Liver (tissue), 9 donors: ENCODE data around the gene MYO5A. TPM values are rescaled to one million over a fixed set of nuclear protein-coding genes. Genes with fewer than 3 reads are reported as not detected.
"Not testable (repeated sequence)": the region's sequence is repeated elsewhere in the genome, so short reads cannot be mapped to it uniquely, and the experiment has no call there.

ENCODE experiments used
- DNase-seq: peaks from one replicate; pipeline ENCODE4 v3.0.0-alpha.2; 2017; ENCODE audit warnings: low spot score
- H3K27ac ChIP-seq, 2 donors: one replicate each; pipeline ENCODE4 v1.7.0; 2013; ENCODE audit warnings: inconsistent platforms in 2 of 2, low read length in 2 of 2, control low read depth in 1 of 2, low read depth in 1 of 2, mild to moderate bottlenecking in 1 of 2
- H3K27me3 ChIP-seq, 4 donors: one replicate each; pipeline versions ENCODE4 v1.6.1 to v1.7.0; 2013; ENCODE audit warnings: low read length in 3 of 4, inconsistent platforms in 1 of 4, mild to moderate bottlenecking in 1 of 4, moderate library complexity in 1 of 4; ENCODE audit not compliant: control insufficient read depth in 4 of 4, insufficient read depth in 4 of 4
- H3K36me3 ChIP-seq, 4 donors: one replicate each; pipeline versions ENCODE4 v1.6.1 to v1.7.0; 2013; ENCODE audit warnings: low read length in 3 of 4, mild to moderate bottlenecking in 3 of 4, low read depth in 1 of 4, moderate library complexity in 1 of 4; ENCODE audit not compliant: control insufficient read depth in 4 of 4, insufficient read depth in 3 of 4
- H3K4me1 ChIP-seq, 4 donors: one replicate each; pipeline versions ENCODE4 v1.6.1 to v1.7.0; 2013; ENCODE audit warnings: low read length in 3 of 4, mild to moderate bottlenecking in 3 of 4, moderate library complexity in 1 of 4; ENCODE audit not compliant: control insufficient read depth in 4 of 4, insufficient read depth in 4 of 4
- H3K4me3 ChIP-seq, 3 donors: one replicate each; pipeline versions ENCODE4 v1.6.1 to v1.7.0; 2013; ENCODE audit warnings: low read length in 3 of 3, control low read depth in 1 of 3, low read depth in 1 of 3, mild to moderate bottlenecking in 1 of 3
- H3K9ac ChIP-seq, 2 donors: one replicate each; pipeline ENCODE4 v1.7.0; 2013; ENCODE audit warnings: low read length in 2 of 2, mild to moderate bottlenecking in 2 of 2, moderate library complexity in 2 of 2, control low read depth in 1 of 2, low read depth in 1 of 2
- H3K9me3 ChIP-seq, 4 donors: one replicate each; pipeline versions ENCODE4 v1.6.1 to v1.7.0; 2013; ENCODE audit warnings: low read length in 3 of 4; ENCODE audit not compliant: control insufficient read depth in 4 of 4
- ATF3 ChIP-seq: IDR thresholded peaks from 2 replicates; pipeline ENCODE4 v1.6.1; 2016; ENCODE audit warnings: antibody characterized with exemption
- CTCF ChIP-seq: fragments of 150-350 bp; IDR thresholded peaks from 2 replicates; pipeline ENCODE4 v1.5.1; 2017; ENCODE audit warnings: improper control_type of control experiment, low read depth, low read length; ENCODE audit not compliant: missing input control
- EGR1 ChIP-seq, 2 donors: IDR thresholded peaks; 2 replicates each; pipeline ENCODE4 v1.6.1; 2016 to 2018; ENCODE audit warnings: antibody characterized with exemption in 2 of 2, low read depth in 2 of 2
- FOXA1 ChIP-seq: IDR thresholded peaks from 2 replicates; pipeline ENCODE4 v1.6.1; 2016; ENCODE audit warnings: antibody characterized with exemption
- FOXA2 ChIP-seq: IDR thresholded peaks from 2 replicates; pipeline ENCODE4 v1.6.1; 2016; ENCODE audit warnings: antibody characterized with exemption
- HNF4A ChIP-seq, 2 donors: conservative IDR thresholded peaks; 2 replicates each; pipeline ENCODE4 v1.6.1; 2016; ENCODE audit warnings: antibody characterized with exemption in 2 of 2, mild to moderate bottlenecking in 2 of 2
- HNF4G ChIP-seq: IDR thresholded peaks from 2 replicates; pipeline ENCODE4 v1.6.1; 2016; ENCODE audit warnings: antibody characterized with exemption
- NR2F2 ChIP-seq: IDR thresholded peaks from 2 replicates; pipeline ENCODE4 v1.6.1; 2016; ENCODE audit warnings: antibody characterized with exemption
- RAD21 ChIP-seq, 2 donors: IDR thresholded peaks; 2 replicates each; pipeline ENCODE4 v1.6.1; 2016; ENCODE audit warnings: antibody characterized with exemption in 2 of 2, mild to moderate bottlenecking in 2 of 2
- REST ChIP-seq: IDR thresholded peaks from 2 replicates; pipeline ENCODE4 v1.6.1; 2016; ENCODE audit warnings: antibody characterized with exemption, mild to moderate bottlenecking
- RXRA ChIP-seq, 2 donors: IDR thresholded peaks; 2 replicates each; pipeline ENCODE4 v1.6.1; 2017 to 2018; ENCODE audit warnings: antibody characterized with exemption in 2 of 2, mild to moderate bottlenecking in 1 of 2
- SP1 ChIP-seq: IDR thresholded peaks from 2 replicates; pipeline ENCODE4 v1.6.1; 2018; ENCODE audit warnings: antibody characterized with exemption, mild to moderate bottlenecking
- TAF1 ChIP-seq: conservative IDR thresholded peaks from 2 replicates; pipeline ENCODE4 v1.6.1; 2016; ENCODE audit warnings: antibody characterized with exemption, mild to moderate bottlenecking
- YY1 ChIP-seq: IDR thresholded peaks from 2 replicates; pipeline ENCODE4 v1.6.1; 2016; ENCODE audit warnings: antibody characterized with exemption, mild to moderate bottlenecking
- ZBTB33 ChIP-seq: IDR thresholded peaks from 2 replicates; pipeline ENCODE4 v1.6.1; 2016; ENCODE audit warnings: antibody characterized with exemption
- WGBS: extraction: QIAGEN DNeasy Blood & Tissue Kit; methylation state at CpG from one replicate; pipeline ENCODE4 v1.1.7; 2013; 5-methylcytosine and 5-hydroxymethylcytosine counted together
- polyA plus RNA-seq, 2 donors: library from polyadenylated mRNA; stranded (reverse) in 1 of 2; unstranded in 1 of 2; fragments of 200-250 nt in 1 of 2; fragments of >200 nt in 1 of 2; fragmentation: Nextera tagmentation in 1 of 2; extraction: Ambion mirVana in 1 of 2; gene quantifications; one replicate each; pipeline versions ENCODE4 v1.2.1 to v1.2.3, GENCODE V29; 2013 to 2015
- total RNA-seq, 2 donors: library from RNA; depleted of rRNA; stranded (reverse); fragments of >200 nt; gene quantifications; one replicate each; pipeline ENCODE4 v1.2.3, GENCODE V29; 2014
- donor health status: healthy.
- donor health status: healthy.
- donor health status: healthy.
- donor health status: healthy.
- donor health status: healthy.

Gene MYO5A
- total and polyA plus RNA-seq, 4 donors: 1.0 to 7.1 (median 3.0) TPM

- TF ChIP-seq TAF1: no peak
- TF ChIP-seq YY1: no peak
- no peak for TF ChIP-seq EGR1 (IDR thresholded peaks at IDR 0.05; ENCODE audit: low read depth in 2 of 2)
- TF ChIP-seq RAD21 (IDR thresholded peaks at IDR 0.05): no peak
- no peak for TF ChIP-seq SP1
- TF ChIP-seq RXRA (IDR thresholded peaks at IDR 0.05): no peak
- TF ChIP-seq HNF4G: no peak
- no peak for TF ChIP-seq NR2F2
- no peak for TF ChIP-seq ATF3
- TF ChIP-seq REST: no peak
- TF ChIP-seq FOXA2: no peak
- no peak for TF ChIP-seq ZBTB33
- TF ChIP-seq CTCF: no peak
- TF ChIP-seq FOXA1: no peak
- TF ChIP-seq HNF4A (conservative IDR thresholded peaks at IDR 0.05): no peak
- Histone ChIP-seq H3K27ac (no peak overlapping the region), H3K36me3 (no peaks in the 10 kb centered on the region), H3K4me3 (no peak overlapping the region), H3K4me1 (no peaks in the 10 kb centered on the region), H3K9me3 (no peaks in the 10 kb centered on the region), H3K27me3 (no peaks in the 10 kb centered on the region), H3K9ac (no peak overlapping the region)
- DNase-seq: no peak
- 98% methylated on average over 1 of the region's 1 CpG for WGBS
Measured at GRCh38 chr15:52514482-52514881, 14.2 kb downstream of the MYO5A start.

- not testable (repeated sequence) for H3K36me3 ChIP-seq, H3K9ac ChIP-seq
Measured at GRCh38 chr15:52512869-52513268, 15.8 kb downstream of the MYO5A start.

More at GRCh38 chr15:52512869-52513268, 15.8 kb downstream of the MYO5A start:
- H3K4me1 ChIP-seq, H3K9me3 ChIP-seq, DNase-seq, H3K4me3 ChIP-seq, H3K27me3 ChIP-seq, H3K27ac ChIP-seq: not testable (repeated sequence)
- 94% methylated on average over 8 of the region's 8 CpGs for WGBS
